Tibial artery (tissue), 4 donors: ENCODE measurements around the gene TMEM31.

Source experiments
- DNase-seq, 2 donors: peaks; one replicate each; pipeline ENCODE4 v3.0.0-alpha.2; 2019
- H3K27ac ChIP-seq, 2 donors: fragments of 200-600 bp; sonication (generic) in 1 of 2; 1 replicate in 1 of 2; 2 replicates in 1 of 2; pipeline ENCODE4 v1.5.1; 2018 to 2019; ENCODE audit warnings: mild to moderate bottlenecking in 1 of 2
- H3K27me3 ChIP-seq, 2 donors: fragments of 200-600 bp; sonication (generic) in 1 of 2; one replicate each; pipeline versions ENCODE4 v1.5.1 to v1.6.0; 2016 to 2019
- H3K36me3 ChIP-seq, 3 donors: fragments of 200-600 bp; sonication (generic) in 2 of 3; one replicate each; pipeline ENCODE4 v1.5.1; 2016 to 2019; ENCODE audit warnings: mild to moderate bottlenecking in 2 of 3
- H3K4me1 ChIP-seq, 4 donors: fragments of 200-600 bp; sonication (generic) in 2 of 4; 1 replicate in 3 of 4; 2 replicates in 1 of 4; pipeline ENCODE4 v1.5.1; 2016 to 2019
- H3K4me3 ChIP-seq, 2 donors: fragments of 200-600 bp; sonication (generic) in 1 of 2; 1 replicate in 1 of 2; 2 replicates in 1 of 2; pipeline ENCODE4 v1.5.1; 2018 to 2019; ENCODE audit warnings: mild to moderate bottlenecking in 2 of 2
- H3K9me3 ChIP-seq, 3 donors: fragments of 200-600 bp; sonication (generic) in 1 of 3; one replicate each; pipeline ENCODE4 v1.5.1; 2016 to 2019
- intact Hi-C: fragments of 100-400 bp; cut with DNase I; formaldehyde crosslinking; loops from one replicate; pipeline ENCODE4 v1.15.0; 2023; ENCODE audit warnings: low total_unique reads
- TF ChIP-seq, protein P1 (sequence below), 2 experiments: fragments of 200-600 bp in 1 of 2; fragments of 450-650 bp in 1 of 2; IDR thresholded peaks; one replicate each; pipeline ENCODE4 v1.5.1; 2017 to 2019; ENCODE audit warnings: antibody characterized with exemption in 2 of 2, mild to moderate bottlenecking in 1 of 2, moderate library complexity in 1 of 2

The TMEM31 gene

DNA sequence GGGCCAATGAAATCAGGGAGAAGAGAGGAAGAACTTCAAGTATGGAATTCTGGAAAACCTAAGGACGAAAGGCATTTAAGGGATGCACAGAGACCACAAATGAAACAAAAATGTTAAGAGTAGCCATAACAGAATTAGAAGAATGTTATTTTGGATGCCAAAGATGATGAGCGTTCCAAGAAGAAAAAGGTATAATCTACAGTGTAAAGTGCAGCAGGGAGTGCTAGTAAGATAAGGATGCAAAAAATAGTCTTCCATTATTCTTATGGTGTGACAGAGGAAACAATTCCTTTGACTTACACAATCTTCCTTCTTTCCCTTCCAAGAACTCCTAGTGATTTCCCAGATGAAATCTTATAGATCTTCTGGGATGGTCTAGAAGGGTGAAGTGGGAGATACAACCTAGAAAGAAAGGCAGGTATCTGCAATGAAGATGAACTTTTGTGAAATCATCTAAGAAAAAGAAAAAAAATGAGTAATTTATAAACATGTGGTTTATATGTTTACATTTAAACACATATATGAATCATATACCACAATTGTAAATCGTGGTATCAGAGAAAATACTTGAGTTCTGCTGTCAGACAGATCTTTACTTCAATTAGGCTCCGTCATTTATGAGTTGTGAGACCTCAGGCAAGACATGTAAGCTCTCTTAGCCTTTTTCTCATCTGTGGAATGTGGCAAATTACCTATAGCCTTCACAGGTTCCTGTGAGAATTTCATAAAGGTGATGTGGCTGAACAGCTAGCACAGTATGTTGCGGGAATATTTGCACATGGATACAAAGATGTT, 32.3 kb upstream of the TMEM31 start:
- no peak for DNase-seq
- H3K4me1 ChIP-seq: peaks cover 0 to 20% (median 0%) of the 10 kb centered on the region in 4 donors
- intact Hi-C loops: no loop called here
- no peaks in the 10 kb centered on the region for H3K9me3 ChIP-seq
- TF ChIP-seq, protein P1, sequence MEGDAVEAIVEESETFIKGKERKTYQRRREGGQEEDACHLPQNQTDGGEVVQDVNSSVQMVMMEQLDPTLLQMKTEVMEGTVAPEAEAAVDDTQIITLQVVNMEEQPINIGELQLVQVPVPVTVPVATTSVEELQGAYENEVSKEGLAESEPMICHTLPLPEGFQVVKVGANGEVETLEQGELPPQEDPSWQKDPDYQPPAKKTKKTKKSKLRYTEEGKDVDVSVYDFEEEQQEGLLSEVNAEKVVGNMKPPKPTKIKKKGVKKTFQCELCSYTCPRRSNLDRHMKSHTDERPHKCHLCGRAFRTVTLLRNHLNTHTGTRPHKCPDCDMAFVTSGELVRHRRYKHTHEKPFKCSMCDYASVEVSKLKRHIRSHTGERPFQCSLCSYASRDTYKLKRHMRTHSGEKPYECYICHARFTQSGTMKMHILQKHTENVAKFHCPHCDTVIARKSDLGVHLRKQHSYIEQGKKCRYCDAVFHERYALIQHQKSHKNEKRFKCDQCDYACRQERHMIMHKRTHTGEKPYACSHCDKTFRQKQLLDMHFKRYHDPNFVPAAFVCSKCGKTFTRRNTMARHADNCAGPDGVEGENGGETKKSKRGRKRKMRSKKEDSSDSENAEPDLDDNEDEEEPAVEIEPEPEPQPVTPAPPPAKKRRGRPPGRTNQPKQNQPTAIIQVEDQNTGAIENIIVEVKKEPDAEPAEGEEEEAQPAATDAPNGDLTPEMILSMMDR (IDR thresholded peaks at IDR 0.05): no peak
- H3K27ac ChIP-seq: no peak overlapping the region
- no peaks in the 10 kb centered on the region for H3K27me3 ChIP-seq
- H3K4me3 ChIP-seq: no peak overlapping the region
- peaks cover 16 to 33% (median 22%) of the 10 kb centered on the region in 3 donors for H3K36me3 ChIP-seq

DNA sequence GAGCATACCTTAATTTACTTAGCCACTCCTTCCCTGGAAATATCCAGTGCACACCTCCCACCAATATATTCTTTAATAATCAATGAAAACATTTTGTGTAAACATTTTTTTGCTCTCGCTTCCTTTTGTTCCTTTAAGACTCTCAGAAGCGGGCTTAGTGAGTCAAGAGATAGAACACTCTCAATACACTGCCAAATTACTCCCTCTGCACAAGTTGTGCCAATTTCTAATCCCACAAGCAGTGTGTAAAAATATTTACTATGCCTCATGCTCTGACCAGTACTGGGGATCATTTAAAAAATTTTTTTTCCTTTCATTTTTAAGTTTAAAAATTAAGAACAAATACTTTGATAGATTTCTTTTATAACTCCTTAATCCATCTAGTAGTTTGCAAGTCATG, 29.3 kb upstream of the TMEM31 start:
- H3K27ac ChIP-seq: no peak overlapping the region
- no peak overlapping the region for H3K4me3 ChIP-seq
- TF ChIP-seq, protein P1 (IDR thresholded peaks at IDR 0.05): no peak
- DNase-seq: no peak
- no peaks in the 10 kb centered on the region for H3K9me3 ChIP-seq
- H3K27me3 ChIP-seq: no peaks in the 10 kb centered on the region
- peaks cover 0 to 33% (median 1%) of the 10 kb centered on the region in 4 donors for H3K4me1 ChIP-seq
- intact Hi-C loops: no loop called here
- H3K36me3 ChIP-seq: peaks cover 15 to 27% (median 22%) of the 10 kb centered on the region in 3 donors

DNA sequence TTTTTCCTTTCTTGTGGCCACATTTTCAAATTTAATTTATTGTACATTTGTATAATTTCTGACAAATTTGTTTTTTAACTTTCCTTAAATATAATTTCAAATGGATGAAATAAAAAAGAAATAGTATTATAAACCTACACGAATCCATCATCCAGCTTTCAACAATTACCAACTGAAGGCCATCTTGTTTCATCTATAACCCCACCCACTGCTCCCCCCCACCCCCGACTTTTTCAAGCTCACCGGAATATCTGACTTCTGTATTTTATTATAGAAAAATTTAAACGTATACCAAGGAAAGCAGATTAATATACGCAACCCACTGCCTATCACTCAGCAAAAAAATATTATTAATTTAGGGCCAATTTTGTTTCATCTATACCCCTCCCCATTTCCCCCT, 25.3 kb upstream of the TMEM31 start:
- peaks cover 0 to 6% (median 5%) of the 10 kb centered on the region in 3 donors for H3K36me3 ChIP-seq
- H3K4me1 ChIP-seq: peaks cover 0 to 25% (median 1%) of the 10 kb centered on the region in 4 donors
- DNase-seq: no peak
- peak overlapping the region; percentile 59 to 69 for H3K4me3 ChIP-seq
- intact Hi-C loops: loop anchor here (5.0 kb wide), 2 partner anchors 143 to 1088 kb away; partner anchors contain the start of gene ARMCX5
- peak overlapping the region; percentile 93 to 97 for H3K27ac ChIP-seq
- H3K9me3 ChIP-seq: no peaks in the 10 kb centered on the region
- H3K27me3 ChIP-seq: no peaks in the 10 kb centered on the region
- TF ChIP-seq, protein P1 (IDR thresholded peaks at IDR 0.05): no peak

DNA sequence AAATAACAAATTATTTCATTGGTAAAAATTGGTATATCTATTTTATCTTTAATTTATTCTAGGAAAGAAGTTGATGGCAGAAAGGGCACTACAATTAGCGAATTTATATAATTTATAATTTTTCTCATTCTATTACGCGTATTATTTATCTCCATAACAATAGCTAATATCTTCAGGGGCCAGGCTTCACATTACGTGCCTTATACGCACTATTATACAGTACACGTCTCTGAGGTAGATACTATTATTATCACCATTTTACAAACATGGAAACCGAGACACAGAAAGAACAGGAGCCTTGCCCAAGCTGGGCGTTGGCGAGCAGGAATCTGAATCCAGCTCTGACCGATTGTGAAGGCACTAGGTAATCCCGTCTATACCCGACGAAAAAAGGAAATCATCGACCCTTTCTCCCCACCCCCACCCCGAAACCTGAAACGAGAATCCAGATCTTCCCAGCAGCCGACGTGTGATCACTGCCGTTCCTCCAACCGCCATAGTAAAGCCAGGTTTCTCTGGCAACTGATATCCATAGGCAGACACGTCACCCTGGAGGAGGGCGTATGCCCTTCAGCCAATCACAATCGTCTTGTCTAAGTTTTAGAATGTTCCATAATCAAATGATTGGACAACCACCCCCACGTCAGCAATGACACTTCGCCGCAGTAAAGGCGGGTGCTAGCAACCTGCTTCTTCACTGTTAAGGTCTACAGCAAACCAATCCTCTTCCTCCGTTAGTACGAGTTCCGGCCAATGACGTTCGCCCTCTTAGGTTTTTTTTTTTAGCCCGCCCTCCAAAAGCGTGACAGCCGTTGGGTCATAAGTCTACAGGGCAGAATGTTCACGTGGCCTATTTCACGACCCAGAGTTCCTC, 24.3 kb upstream of the TMEM31 start, which contains the start of gene MORF4L2:
TSS of gene MORF4L2 (minus strand) at position 501 of the 874 bp plus-strand sequence. CDS start 9,672 bp downstream, outside the sequence.
- peak within 1 kb of the TSS; percentile 93 to 97 for H3K27ac ChIP-seq
- H3K9me3 ChIP-seq: no peaks in the 10 kb centered on the region
- peaks cover 0 to 21% (median 1%) of the 10 kb centered on the region in 4 donors for H3K4me1 ChIP-seq
- peak; percentile 94 to 96 for DNase-seq
- intact Hi-C loops: loop anchor here (5.0 kb wide), 2 partner anchors 144 to 1089 kb away; partner anchors contain the start of gene ARMCX5
- TF ChIP-seq, protein P1 (IDR thresholded peaks at IDR 0.05): no peak
- H3K4me3 ChIP-seq: peak within 1 kb of the TSS; percentile 64 to 69
- H3K27me3 ChIP-seq: no peaks in the 10 kb centered on the region
- H3K36me3 ChIP-seq: peaks cover 0 to 6% (median 5%) of the 10 kb centered on the region in 3 donors

DNA sequence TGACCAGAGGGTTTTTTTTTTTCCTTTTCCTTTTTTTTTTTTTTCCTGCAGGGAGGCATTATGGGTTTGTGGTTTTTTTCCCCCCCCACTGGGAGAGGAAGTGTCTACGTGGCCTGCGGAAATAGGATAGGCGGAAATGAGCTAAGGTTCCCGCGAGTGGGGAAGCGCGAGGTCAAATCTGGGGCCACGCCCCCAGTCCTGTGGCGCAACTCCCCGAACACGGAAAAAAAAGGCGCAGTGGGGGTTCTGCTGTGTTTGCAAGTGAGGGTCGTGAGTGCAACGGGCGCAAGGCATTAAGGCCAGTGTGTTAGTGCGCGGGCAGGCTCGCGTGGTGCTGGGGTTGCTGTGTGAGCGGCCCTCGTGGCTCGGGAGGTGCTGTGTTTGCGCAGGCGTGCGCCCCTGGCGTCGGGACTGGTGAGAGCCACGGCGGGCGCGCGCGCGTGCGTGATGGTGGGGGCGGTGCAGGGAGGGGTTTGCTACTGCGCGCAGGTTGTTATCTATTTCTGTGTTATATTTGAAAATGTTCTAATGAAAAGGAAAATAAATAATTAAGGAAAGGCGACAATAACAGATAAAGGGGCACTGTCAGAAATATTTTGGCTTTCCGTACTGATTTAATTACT, 23.5 kb upstream of the TMEM31 start:
- Histone ChIP-seq H3K4me1 (peaks cover 0 to 21% (median 1%) of the 10 kb centered on the region in 4 donors), H3K27ac (peak overlapping the region; percentile 93 to 97), H3K4me3 (peak overlapping the region; percentile 64 to 69), H3K27me3 (no peaks in the 10 kb centered on the region), H3K9me3 (no peaks in the 10 kb centered on the region), H3K36me3 (peaks cover 0 to 6% (median 5%) of the 10 kb centered on the region in 3 donors)
- TF ChIP-seq, protein P1 (IDR thresholded peaks at IDR 0.05): peak; percentile 44 to 60
- intact Hi-C loops: loop anchor here (5.0 kb wide), 2 partner anchors 145 to 1090 kb away; partner anchors contain the start of gene ARMCX5
- DNase-seq: peak; percentile 89 to 93
